WTC11 (cell line): Measurements from ENCODE around the gene MCM3AP. TPM values are rescaled to one million over a fixed set of nuclear protein-coding genes. Genes with fewer than 3 reads are reported as not detected.
A peak's percentile ranks its signal among the peaks of the same experiment; 100 is the strongest.

Source experiments
- ATAC-seq: fragments of 200-7000 bp; cut with Tn5 transposase; 2 replicates; pipeline ENCODE4 v1.10.0; 2021; ENCODE audit warnings: mild to moderate bottlenecking, moderate library complexity
- CTCF ChIA-PET: fragments of 300-600 bp; sonication (Branson Sonifier 250); formaldehyde crosslinking; loops from one replicate; lab custom pipeline; 2021; ENCODE audit warnings: antibody characterized with exemption; lab: Charles Lee
- POLR2A ChIA-PET: fragments of 350-600 bp; sonication (Branson Sonifier 250); formaldehyde crosslinking; loops from one replicate; lab custom pipeline; 2021; ENCODE audit warnings: antibody characterized with exemption; lab: Charles Lee
- DNase-seq: peaks from one replicate; pipeline ENCODE4 v3.0.0; 2021; ENCODE audit warnings: low spot score
- H3K27ac Mint-ChIP-seq: 2 replicates; pipeline ENCODE4 v1.8.0; 2021; ENCODE audit warnings: mixed read lengths
- H3K27me3 Mint-ChIP-seq: 2 replicates; pipeline ENCODE4 v1.8.0; 2021; ENCODE audit warnings: low read depth, mild to moderate bottlenecking, moderate library complexity, mixed read lengths
- H3K36me3 Mint-ChIP-seq: 2 replicates; pipeline ENCODE4 v1.8.0; 2021; ENCODE audit warnings: mixed read lengths
- H3K4me1 Mint-ChIP-seq: 2 replicates; pipeline ENCODE4 v1.8.0; 2022; ENCODE audit warnings: mixed read lengths
- H3K4me3 Mint-ChIP-seq: 2 replicates; pipeline ENCODE4 v1.8.0; 2021; ENCODE audit warnings: mild to moderate bottlenecking, moderate library complexity, mixed read lengths
- H3K9me3 Mint-ChIP-seq: 2 replicates; pipeline ENCODE4 v1.8.0; 2021; ENCODE audit warnings: mixed read lengths
- FOXP1 ChIP-seq: sonication (generic); formaldehyde crosslinking; IDR thresholded peaks from 2 replicates; pipeline ENCODE4 v1.8.0; 2022; ENCODE audit warnings: missing genetic modification reagents, mild to moderate bottlenecking, moderate library complexity, borderline replicate concordance
- NFYB ChIP-seq: sonication (generic); formaldehyde crosslinking; conservative IDR thresholded peaks from 2 replicates; pipeline ENCODE4 v1.8.0; 2022; ENCODE audit warnings: low read depth, missing genetic modification reagents
- NR3C1 ChIP-seq: sonication (generic); formaldehyde crosslinking; conservative IDR thresholded peaks from 2 replicates; pipeline ENCODE4 v1.8.1; 2023; ENCODE audit warnings: low read depth, mild to moderate bottlenecking, missing genetic modification reagents
- TEAD1 ChIP-seq: sonication (generic); formaldehyde crosslinking; IDR thresholded peaks from 2 replicates; pipeline ENCODE4 v1.8.0; 2022; ENCODE audit warnings: mild to moderate bottlenecking, missing genetic modification reagents
- ZNF396 ChIP-seq: fragments of 250-450 bp; sonication (Bioruptor Pico); IDR thresholded peaks from 2 replicates; pipeline ENCODE4 v1.8.0; 2021; ENCODE audit warnings: mild to moderate bottlenecking, moderate library complexity, borderline replicate concordance
- ZNF416 ChIP-seq: fragments of 250-450 bp; sonication (Bioruptor Pico); IDR thresholded peaks from 2 replicates; pipeline ENCODE4 v1.9.0; 2021; ENCODE audit warnings: mild to moderate bottlenecking, inconsistent platforms
- total RNA-seq: library from RNA; stranded (reverse); gene quantifications from 3 replicates; pipeline ENCODE4 v1.2.3, GENCODE V29; 2021
- TF ChIP-seq, protein P1 (sequence below): sonication (generic); formaldehyde crosslinking; IDR thresholded peaks from 2 replicates; pipeline ENCODE4 v1.8.1; 2022; ENCODE audit warnings: low read depth, mild to moderate bottlenecking, moderate library complexity, missing genetic modification reagents, borderline replicate concordance
- TF ChIP-seq, protein P2 (sequence below): sonication (generic); formaldehyde crosslinking; IDR thresholded peaks from 2 replicates; pipeline ENCODE4 v1.8.1; 2023; ENCODE audit warnings: mild to moderate bottlenecking, missing genetic modification reagents
- TF ChIP-seq, protein P3 (sequence below): fragments of 250-450 bp; sonication (Bioruptor Pico); conservative IDR thresholded peaks from 2 replicates; pipeline ENCODE4 v1.9.0; 2021; ENCODE audit warnings: mild to moderate bottlenecking
- TF ChIP-seq, protein P4 (sequence below): sonication (generic); formaldehyde crosslinking; IDR thresholded peaks from 2 replicates; pipeline ENCODE4 v1.8.1; 2023; ENCODE audit warnings: mild to moderate bottlenecking, missing genetic modification reagents, moderate library complexity
- TF ChIP-seq, protein P5 (sequence below): fragments of 250-450 bp; sonication (Bioruptor Pico); IDR thresholded peaks from 2 replicates; pipeline ENCODE4 v1.8.0; 2021; ENCODE audit warnings: mild to moderate bottlenecking
- TF ChIP-seq, protein P6 (sequence below): sonication (generic); formaldehyde crosslinking; IDR thresholded peaks from 2 replicates; pipeline ENCODE4 v1.8.0; 2022; ENCODE audit warnings: mild to moderate bottlenecking, missing genetic modification reagents
- TF ChIP-seq, protein P7 (sequence below): sonication (generic); formaldehyde crosslinking; IDR thresholded peaks from 2 replicates; pipeline ENCODE4 v1.8.1; 2023; ENCODE audit warnings: mild to moderate bottlenecking, moderate library complexity, missing genetic modification reagents
- TF ChIP-seq, protein P8 (sequence below): sonication (generic); formaldehyde crosslinking; IDR thresholded peaks from 2 replicates; pipeline ENCODE4 v1.8.1; 2023; ENCODE audit warnings: mild to moderate bottlenecking, missing genetic modification reagents, moderate library complexity
- TF ChIP-seq, protein P9 (sequence below): sonication (generic); formaldehyde crosslinking; IDR thresholded peaks from 2 replicates; pipeline ENCODE4 v1.8.0; 2023; ENCODE audit warnings: missing genetic modification reagents, mild to moderate bottlenecking, borderline replicate concordance

MCM3AP gene
- total RNA-seq, 1 experiment from 2014 or later: 167 TPM

DNA sequence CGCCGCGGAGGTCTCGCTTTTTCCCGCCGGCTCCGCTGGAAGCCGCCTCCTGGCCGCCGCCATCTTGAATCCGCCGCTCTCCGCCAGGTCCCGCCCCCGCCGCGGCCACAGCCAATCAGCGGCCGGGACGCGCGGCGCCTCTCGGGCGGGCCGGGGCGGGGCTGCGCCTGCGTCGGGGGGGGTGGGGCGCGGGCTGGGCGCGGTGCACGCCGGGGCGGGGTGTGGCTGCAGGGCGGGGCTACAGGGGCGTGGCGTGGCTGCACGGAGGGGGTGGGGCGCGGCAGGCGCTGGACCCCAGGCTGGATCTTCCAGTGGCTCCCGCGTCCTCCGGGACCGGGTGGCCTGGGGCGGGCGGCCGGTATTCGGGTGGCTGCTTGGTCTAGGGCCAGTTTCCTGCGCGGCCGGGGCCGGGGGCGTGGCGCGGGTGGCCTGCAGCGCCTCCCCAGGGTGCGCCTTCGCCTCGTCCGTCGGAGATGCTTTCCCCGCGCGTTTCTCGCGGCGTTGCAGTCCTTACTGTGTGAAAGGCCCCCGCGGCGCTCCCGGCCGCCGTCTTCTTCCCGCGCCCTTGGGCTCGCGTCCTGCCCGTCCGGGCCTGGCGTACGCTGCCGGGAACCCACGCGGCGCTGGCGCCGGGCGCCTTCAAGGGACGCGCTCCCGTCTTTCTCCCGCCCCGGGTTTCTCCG is 39.1 kb upstream of the MCM3AP start (continued):
- TF ChIP-seq, protein P1, sequence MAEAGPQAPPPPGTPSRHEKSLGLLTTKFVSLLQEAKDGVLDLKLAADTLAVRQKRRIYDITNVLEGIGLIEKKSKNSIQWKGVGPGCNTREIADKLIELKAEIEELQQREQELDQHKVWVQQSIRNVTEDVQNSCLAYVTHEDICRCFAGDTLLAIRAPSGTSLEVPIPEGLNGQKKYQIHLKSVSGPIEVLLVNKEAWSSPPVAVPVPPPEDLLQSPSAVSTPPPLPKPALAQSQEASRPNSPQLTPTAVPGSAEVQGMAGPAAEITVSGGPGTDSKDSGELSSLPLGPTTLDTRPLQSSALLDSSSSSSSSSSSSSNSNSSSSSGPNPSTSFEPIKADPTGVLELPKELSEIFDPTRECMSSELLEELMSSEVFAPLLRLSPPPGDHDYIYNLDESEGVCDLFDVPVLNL (CRISPR knock-in tag): peak; percentile 63; the same call in 1 of the 2 replicates
- TF ChIP-seq, protein P2, sequence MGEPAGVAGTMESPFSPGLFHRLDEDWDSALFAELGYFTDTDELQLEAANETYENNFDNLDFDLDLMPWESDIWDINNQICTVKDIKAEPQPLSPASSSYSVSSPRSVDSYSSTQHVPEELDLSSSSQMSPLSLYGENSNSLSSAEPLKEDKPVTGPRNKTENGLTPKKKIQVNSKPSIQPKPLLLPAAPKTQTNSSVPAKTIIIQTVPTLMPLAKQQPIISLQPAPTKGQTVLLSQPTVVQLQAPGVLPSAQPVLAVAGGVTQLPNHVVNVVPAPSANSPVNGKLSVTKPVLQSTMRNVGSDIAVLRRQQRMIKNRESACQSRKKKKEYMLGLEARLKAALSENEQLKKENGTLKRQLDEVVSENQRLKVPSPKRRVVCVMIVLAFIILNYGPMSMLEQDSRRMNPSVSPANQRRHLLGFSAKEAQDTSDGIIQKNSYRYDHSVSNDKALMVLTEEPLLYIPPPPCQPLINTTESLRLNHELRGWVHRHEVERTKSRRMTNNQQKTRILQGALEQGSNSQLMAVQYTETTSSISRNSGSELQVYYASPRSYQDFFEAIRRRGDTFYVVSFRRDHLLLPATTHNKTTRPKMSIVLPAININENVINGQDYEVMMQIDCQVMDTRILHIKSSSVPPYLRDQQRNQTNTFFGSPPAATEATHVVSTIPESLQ: no peak
- TF ChIP-seq TEAD1 (CRISPR knock-in tag): no peak; the same call in 1 of the 2 replicates
- TF ChIP-seq, protein P3, sequence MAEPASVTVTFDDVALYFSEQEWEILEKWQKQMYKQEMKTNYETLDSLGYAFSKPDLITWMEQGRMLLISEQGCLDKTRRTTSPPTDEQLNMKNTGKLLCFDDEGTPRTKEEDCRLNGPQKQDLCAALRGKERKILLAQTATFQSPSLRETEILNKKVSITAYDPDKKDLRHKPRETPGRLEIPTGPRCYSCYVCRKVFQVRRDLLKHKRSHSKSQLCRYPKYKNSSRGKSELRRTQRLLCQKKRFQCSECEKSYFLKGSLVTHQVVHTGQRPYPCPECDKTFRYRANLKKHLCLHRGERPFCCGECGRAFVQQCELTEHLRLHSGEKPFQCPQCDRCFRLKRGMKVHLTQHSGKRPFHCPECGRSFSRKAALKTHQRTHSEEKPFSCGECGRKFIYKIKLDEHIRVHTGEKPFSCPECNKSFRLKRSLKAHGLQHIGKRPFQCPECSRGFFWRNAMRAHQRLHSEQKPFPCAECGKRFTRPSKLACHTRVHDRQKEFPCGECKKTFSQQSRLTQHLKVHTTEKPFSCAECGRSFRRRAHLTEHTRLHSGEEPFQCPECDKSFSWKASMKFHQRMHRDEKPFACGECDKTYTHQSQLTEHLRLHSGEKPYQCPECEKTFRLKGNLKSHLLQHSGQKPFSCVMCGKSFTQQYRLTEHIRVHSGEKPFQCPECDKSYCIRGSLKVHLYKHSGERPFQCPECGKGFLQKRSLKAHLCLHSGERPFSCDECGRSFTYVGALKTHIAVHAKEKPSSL (CRISPR knock-in tag): no peak
- TF ChIP-seq NR3C1 (CRISPR knock-in tag): no peak
- TF ChIP-seq ZNF396: no peak
- TF ChIP-seq, protein P4, sequence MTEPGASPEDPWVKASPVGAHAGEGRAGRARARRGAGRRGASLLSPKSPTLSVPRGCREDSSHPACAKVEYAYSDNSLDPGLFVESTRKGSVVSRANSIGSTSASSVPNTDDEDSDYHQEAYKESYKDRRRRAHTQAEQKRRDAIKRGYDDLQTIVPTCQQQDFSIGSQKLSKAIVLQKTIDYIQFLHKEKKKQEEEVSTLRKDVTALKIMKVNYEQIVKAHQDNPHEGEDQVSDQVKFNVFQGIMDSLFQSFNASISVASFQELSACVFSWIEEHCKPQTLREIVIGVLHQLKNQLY (CRISPR knock-in tag): 0 out of 2 replicates have a peak, but pooled peaks have one; percentile 42
- TF ChIP-seq, protein P5, sequence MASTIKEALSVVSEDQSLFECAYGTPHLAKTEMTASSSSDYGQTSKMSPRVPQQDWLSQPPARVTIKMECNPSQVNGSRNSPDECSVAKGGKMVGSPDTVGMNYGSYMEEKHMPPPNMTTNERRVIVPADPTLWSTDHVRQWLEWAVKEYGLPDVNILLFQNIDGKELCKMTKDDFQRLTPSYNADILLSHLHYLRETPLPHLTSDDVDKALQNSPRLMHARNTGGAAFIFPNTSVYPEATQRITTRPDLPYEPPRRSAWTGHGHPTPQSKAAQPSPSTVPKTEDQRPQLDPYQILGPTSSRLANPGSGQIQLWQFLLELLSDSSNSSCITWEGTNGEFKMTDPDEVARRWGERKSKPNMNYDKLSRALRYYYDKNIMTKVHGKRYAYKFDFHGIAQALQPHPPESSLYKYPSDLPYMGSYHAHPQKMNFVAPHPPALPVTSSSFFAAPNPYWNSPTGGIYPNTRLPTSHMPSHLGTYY (CRISPR knock-in tag): no peak

DNA sequence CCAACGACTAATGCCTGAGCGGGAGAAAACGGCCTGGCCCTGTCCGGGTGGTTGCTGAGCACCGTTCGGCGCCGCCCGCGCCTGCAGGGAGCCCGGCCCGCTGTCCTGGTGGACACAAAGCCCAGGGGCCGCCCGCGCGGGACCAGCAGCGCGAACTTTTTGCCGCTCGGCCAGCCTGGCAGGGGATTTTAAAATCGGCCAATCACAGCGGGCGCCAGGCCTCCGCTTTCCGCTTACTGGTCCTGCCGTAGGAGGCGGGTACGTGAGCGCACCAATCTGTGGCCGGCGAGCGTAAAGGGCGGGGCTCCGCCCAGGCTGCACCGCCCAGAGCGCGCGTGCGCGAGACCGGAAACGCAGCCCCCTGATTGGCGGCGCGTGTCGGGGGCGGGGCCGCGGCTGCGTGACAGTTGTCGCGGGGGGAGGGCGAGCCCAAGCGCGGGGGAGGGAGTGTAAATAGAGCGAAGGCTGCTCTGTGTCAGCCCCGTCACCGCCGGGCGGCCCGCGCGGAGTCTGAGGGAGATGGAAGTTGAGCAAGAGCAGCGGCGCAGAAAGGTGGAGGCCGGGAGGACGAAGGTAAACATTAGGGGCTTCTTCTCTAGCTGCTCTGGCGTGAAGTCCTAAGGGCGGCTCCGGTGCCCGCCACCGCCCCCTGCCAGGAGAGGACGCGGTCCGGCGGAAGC is 38.4 kb upstream of the MCM3AP start, which contains the start of the genes C21orf58 and PCNT:
TSS of gene C21orf58 (minus strand) at position 161 of the 680 bp plus-strand sequence. CDS start 1,132 bp downstream, outside the sequence.
TSS of gene PCNT (plus strand) at position 447 of the 680 bp plus-strand sequence. CDS start at position 520, 73 bp downstream.
- Mint-ChIP-seq H3K9me3 (no peaks in the 10 kb centered on the region), H3K27ac (peak within 1 kb of the TSS; percentile 99), H3K4me3 (peak within 1 kb of the TSS; percentile 96), H3K27me3 (no peaks in the 10 kb centered on the region), H3K4me1 (peaks cover 35% of the 10 kb centered on the region), H3K36me3 (peaks cover 29% of the 10 kb centered on the region)
- DNase-seq (peak; percentile 97), ATAC-seq (peak; percentile 85)
- POLR2A ChIA-PET: no interaction called here
- CTCF ChIA-PET: interaction anchor here (0.6 to 1.6 kb wide), 3 partner anchors 11 to 27 kb away, joined by 3 to 4 read pairs (median 4); no protein-coding TSS in a partner anchor
- TF ChIP-seq, protein P6, sequence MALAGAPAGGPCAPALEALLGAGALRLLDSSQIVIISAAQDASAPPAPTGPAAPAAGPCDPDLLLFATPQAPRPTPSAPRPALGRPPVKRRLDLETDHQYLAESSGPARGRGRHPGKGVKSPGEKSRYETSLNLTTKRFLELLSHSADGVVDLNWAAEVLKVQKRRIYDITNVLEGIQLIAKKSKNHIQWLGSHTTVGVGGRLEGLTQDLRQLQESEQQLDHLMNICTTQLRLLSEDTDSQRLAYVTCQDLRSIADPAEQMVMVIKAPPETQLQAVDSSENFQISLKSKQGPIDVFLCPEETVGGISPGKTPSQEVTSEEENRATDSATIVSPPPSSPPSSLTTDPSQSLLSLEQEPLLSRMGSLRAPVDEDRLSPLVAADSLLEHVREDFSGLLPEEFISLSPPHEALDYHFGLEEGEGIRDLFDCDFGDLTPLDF (CRISPR knock-in tag): peak; percentile 86
- TF ChIP-seq, protein P7, sequence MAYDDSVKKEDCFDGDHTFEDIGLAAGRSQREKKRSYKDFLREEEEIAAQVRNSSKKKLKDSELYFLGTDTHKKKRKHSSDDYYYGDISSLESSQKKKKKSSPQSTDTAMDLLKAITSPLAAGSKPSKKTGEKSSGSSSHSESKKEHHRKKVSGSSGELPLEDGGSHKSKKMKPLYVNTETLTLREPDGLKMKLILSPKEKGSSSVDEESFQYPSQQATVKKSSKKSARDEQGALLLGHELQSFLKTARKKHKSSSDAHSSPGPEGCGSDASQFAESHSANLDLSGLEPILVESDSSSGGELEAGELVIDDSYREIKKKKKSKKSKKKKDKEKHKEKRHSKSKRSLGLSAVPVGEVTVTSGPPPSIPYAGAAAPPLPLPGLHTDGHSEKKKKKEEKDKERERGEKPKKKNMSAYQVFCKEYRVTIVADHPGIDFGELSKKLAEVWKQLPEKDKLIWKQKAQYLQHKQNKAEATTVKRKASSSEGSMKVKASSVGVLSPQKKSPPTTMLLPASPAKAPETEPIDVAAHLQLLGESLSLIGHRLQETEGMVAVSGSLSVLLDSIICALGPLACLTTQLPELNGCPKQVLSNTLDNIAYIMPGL (CRISPR knock-in tag): peak; percentile 64
- TF ChIP-seq, protein P8, sequence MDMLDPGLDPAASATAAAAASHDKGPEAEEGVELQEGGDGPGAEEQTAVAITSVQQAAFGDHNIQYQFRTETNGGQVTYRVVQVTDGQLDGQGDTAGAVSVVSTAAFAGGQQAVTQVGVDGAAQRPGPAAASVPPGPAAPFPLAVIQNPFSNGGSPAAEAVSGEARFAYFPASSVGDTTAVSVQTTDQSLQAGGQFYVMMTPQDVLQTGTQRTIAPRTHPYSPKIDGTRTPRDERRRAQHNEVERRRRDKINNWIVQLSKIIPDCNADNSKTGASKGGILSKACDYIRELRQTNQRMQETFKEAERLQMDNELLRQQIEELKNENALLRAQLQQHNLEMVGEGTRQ (CRISPR knock-in tag): peak; percentile 38; the same call in 1 of the 2 replicates
- TF ChIP-seq NFYB (CRISPR knock-in tag) (peak; percentile 95), ZNF396 (no peak), FOXP1 (CRISPR knock-in tag) (peak; percentile 72; the same call in 1 of the 2 replicates), ZNF416 (CRISPR knock-in tag) (peak; percentile 43; the same call in 1 of the 2 replicates)
- TF ChIP-seq, protein P9, sequence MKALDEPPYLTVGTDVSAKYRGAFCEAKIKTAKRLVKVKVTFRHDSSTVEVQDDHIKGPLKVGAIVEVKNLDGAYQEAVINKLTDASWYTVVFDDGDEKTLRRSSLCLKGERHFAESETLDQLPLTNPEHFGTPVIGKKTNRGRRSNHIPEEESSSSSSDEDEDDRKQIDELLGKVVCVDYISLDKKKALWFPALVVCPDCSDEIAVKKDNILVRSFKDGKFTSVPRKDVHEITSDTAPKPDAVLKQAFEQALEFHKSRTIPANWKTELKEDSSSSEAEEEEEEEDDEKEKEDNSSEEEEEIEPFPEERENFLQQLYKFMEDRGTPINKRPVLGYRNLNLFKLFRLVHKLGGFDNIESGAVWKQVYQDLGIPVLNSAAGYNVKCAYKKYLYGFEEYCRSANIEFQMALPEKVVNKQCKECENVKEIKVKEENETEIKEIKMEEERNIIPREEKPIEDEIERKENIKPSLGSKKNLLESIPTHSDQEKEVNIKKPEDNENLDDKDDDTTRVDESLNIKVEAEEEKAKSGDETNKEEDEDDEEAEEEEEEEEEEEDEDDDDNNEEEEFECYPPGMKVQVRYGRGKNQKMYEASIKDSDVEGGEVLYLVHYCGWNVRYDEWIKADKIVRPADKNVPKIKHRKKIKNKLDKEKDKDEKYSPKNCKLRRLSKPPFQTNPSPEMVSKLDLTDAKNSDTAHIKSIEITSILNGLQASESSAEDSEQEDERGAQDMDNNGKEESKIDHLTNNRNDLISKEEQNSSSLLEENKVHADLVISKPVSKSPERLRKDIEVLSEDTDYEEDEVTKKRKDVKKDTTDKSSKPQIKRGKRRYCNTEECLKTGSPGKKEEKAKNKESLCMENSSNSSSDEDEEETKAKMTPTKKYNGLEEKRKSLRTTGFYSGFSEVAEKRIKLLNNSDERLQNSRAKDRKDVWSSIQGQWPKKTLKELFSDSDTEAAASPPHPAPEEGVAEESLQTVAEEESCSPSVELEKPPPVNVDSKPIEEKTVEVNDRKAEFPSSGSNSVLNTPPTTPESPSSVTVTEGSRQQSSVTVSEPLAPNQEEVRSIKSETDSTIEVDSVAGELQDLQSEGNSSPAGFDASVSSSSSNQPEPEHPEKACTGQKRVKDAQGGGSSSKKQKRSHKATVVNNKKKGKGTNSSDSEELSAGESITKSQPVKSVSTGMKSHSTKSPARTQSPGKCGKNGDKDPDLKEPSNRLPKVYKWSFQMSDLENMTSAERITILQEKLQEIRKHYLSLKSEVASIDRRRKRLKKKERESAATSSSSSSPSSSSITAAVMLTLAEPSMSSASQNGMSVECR (CRISPR knock-in tag): peak; percentile 81; the same call in 1 of the 2 replicates
